OCI-LY3 (cell line): ENCODE measurements around the gene ARF4.
A peak's percentile ranks its signal among the peaks of the same experiment; 100 is the strongest.

Experiments
- H2AFZ ChIP-seq: fragments of 200-600, 300-600 bp; shearing (Covaris generic); 2 replicates; pipeline ENCODE4 v1.6.0; 2014; ENCODE audit warnings: antibody characterized with exemption, low read depth, low read length
- H3K27ac ChIP-seq: fragments of 200-600, 300-600 bp; sonication (generic); 2 replicates; pipeline ENCODE4 v1.5.1; 2014; ENCODE audit warnings: mild to moderate bottlenecking, low read length, moderate library complexity, mixed read lengths
- H3K27me3 ChIP-seq: fragments of 200-600, 300-600 bp; sonication (generic); 2 replicates; pipeline ENCODE4 v1.6.1; 2014; ENCODE audit warnings: low read depth, low read length, mixed read lengths
- H3K36me3 ChIP-seq: fragments of 200-600, 300-600 bp; sonication (generic); replicated peaks from 2 replicates; pipeline ENCODE3; 2014; ENCODE audit warnings: low read depth, low read length, mixed read lengths
- H3K4me1 ChIP-seq: fragments of 300-600, 200-600 bp; sonication (generic); 2 replicates; pipeline ENCODE4 v1.6.1; 2014; ENCODE audit warnings: low read length, mixed read lengths
- H3K4me2 ChIP-seq: fragments of 200-600, 300-600 bp; sonication (generic); 2 replicates; pipeline ENCODE4 v1.6.1; 2014; ENCODE audit warnings: low read length, mixed read lengths
- H3K4me3 ChIP-seq: fragments of 300-600, 200-600 bp; sonication (generic); 2 replicates; pipeline ENCODE4 v1.5.1; 2014; ENCODE audit warnings: antibody characterized with exemption, mild to moderate bottlenecking, low read length, moderate library complexity
- H3K79me2 ChIP-seq: fragments of 300-600, 200-600 bp; shearing (Covaris generic); 2 replicates; pipeline ENCODE4 v1.6.1; 2014; ENCODE audit warnings: mild to moderate bottlenecking, low read length, mixed read lengths
- H3K9ac ChIP-seq: fragments of 300-600, 200-600 bp; shearing (Covaris generic); 2 replicates; pipeline ENCODE4 v1.6.0; 2014; ENCODE audit warnings: mild to moderate bottlenecking, low read length, moderate library complexity
- H3K9me3 ChIP-seq: fragments of 200-600, 300-600 bp; shearing (Covaris generic); 2 replicates; pipeline ENCODE4 v1.6.1; 2014; ENCODE audit warnings: low read length, mixed read lengths; ENCODE audit not compliant: insufficient read depth
- H4K20me1 ChIP-seq: fragments of 200-600, 300-600 bp; sonication (generic); 2 replicates; pipeline ENCODE4 v1.6.1; 2016; ENCODE audit warnings: low read length, mixed read lengths; ENCODE audit not compliant: insufficient read depth
- CTCF ChIP-seq: fragments of 200-600, 300-600 bp; sonication (generic); IDR thresholded peaks from 2 replicates; pipeline ENCODE4 v1.5.1; 2014; ENCODE audit warnings: antibody characterized with exemption, low read length, low read depth
- EZH2phosphoT487 ChIP-seq: fragments of 200-600 bp; shearing (Covaris generic); IDR thresholded peaks from 2 replicates; pipeline ENCODE4 v1.6.1; 2018; ENCODE audit warnings: antibody characterized with exemption, mixed run types, low read depth

Gene ARF4

GRCh38 chr3:57556459-57557084 is 40.6 kb downstream of the ARF4 start:
- Histone ChIP-seq H3K27me3 (no peaks in the 10 kb centered on the region), H3K27ac (peak overlapping the region; percentile 80)

GRCh38 chr3:57555738-57556458 is 41.2 kb downstream of the ARF4 start, which contains the start of gene PDE12:
Gene PDE12 (plus strand): TSS chr3:57556274. CDS start chr3:57556380, 106 bp downstream.
- TF ChIP-seq CTCF, result no peak
- no peak for TF ChIP-seq EZH2phosphoT487
- H3K4me3 ChIP-seq, result peak within 1 kb of the TSS; percentile 82
- H3K4me1 ChIP-seq, result peaks cover 18% of the 10 kb centered on the region
- peaks cover 26% of the 10 kb centered on the region for H3K36me3 ChIP-seq
- no peaks in the 10 kb centered on the region for H3K9me3 ChIP-seq
- H4K20me1 ChIP-seq, result 0 out of 2 replicates have a peak, but pooled peaks cover 9% of the 10 kb centered on the region
- no peaks in the 10 kb centered on the region for H3K27me3 ChIP-seq
- peak within 1 kb of the TSS; percentile 98 for H2AFZ ChIP-seq
- H3K79me2 ChIP-seq, result peaks cover 55% of the 10 kb centered on the region
- peak within 1 kb of the TSS; percentile 75 for H3K9ac ChIP-seq
- H3K4me2 ChIP-seq, result peak within 1 kb of the TSS; percentile 88
- H3K27ac ChIP-seq, result peak within 1 kb of the TSS; percentile 80

More at GRCh38 chr3:57556459-57557084, 40.6 kb downstream of the ARF4 start:
- peaks cover 28% of the 10 kb centered on the region for H3K36me3 ChIP-seq
- H3K9me3 ChIP-seq, result no peaks in the 10 kb centered on the region
- H2AFZ ChIP-seq, result peak overlapping the region; percentile 98
- peak overlapping the region; percentile 88 for H3K4me2 ChIP-seq
- peak overlapping the region; percentile 82 for H3K4me3 ChIP-seq
- H4K20me1 ChIP-seq, result 0 out of 2 replicates have a peak, but pooled peaks cover 9% of the 10 kb centered on the region
- peaks cover 61% of the 10 kb centered on the region for H3K79me2 ChIP-seq
- TF ChIP-seq EZH2phosphoT487, result no peak
- peak overlapping the region; percentile 75 for H3K9ac ChIP-seq
- H3K4me1 ChIP-seq, result peaks cover 23% of the 10 kb centered on the region

- Histone ChIP-seq H3K79me2 (peaks cover 49% of the 10 kb centered on the region), H4K20me1 (0 out of 2 replicates have a peak, but pooled peaks cover 9% of the 10 kb centered on the region), H2AFZ (peak overlapping the region; percentile 98), H3K27ac (peak overlapping the region; percentile 80), H3K4me3 (peak overlapping the region; percentile 82), H3K36me3 (peaks cover 22% of the 10 kb centered on the region), H3K4me1 (peaks cover 16% of the 10 kb centered on the region), H3K27me3 (no peaks in the 10 kb centered on the region), H3K4me2 (peak overlapping the region; percentile 88), H3K9me3 (no peaks in the 10 kb centered on the region), H3K9ac (peak overlapping the region; percentile 75)
- TF ChIP-seq CTCF, result no peak
- no peak for TF ChIP-seq EZH2phosphoT487
Observed at GRCh38 chr3:57555306-57555705, 41.8 kb downstream of the ARF4 start.

GRCh38 chr3:57546616-57547015 is 50.5 kb downstream of the ARF4 start:
- H3K36me3 ChIP-seq, result no peaks in the 10 kb centered on the region
- no peak overlapping the region for H2AFZ ChIP-seq
- no peaks in the 10 kb centered on the region for H3K27me3 ChIP-seq
- no peak overlapping the region for H3K27ac ChIP-seq
- TF ChIP-seq EZH2phosphoT487 (no peak), CTCF (no peak)
- H3K9ac ChIP-seq, result no peak overlapping the region
- no peak overlapping the region for H3K4me3 ChIP-seq
- H3K4me1 ChIP-seq, result peaks cover 7% of the 10 kb centered on the region
- no peaks in the 10 kb centered on the region for H3K9me3 ChIP-seq
- H3K4me2 ChIP-seq, result no peak overlapping the region
- no peaks in the 10 kb centered on the region for H3K79me2 ChIP-seq
- no peaks in the 10 kb centered on the region for H4K20me1 ChIP-seq
